ENCODE measurements around the gene ABR. TPM values are rescaled to one million over a fixed set of nuclear protein-coding genes. Genes with fewer than 3 reads are reported as not detected.

The ABR gene
- total RNA-seq, 2 donors from 2014 or later = 80.7 to 82.7 TPM

GRCh38 chr17:1090465-1091189 lies 89.2 kb downstream of the ABR start:
- 53% methylated on average over 19 of the region's 19 CpGs for WGBS
- Histone ChIP-seq H3K36me3 (no peaks in the 10 kb centered on the region), H3K27me3 (replicated peaks; ENCODE audit: insufficient read depth) (no peaks in the 10 kb centered on the region), H3K9me3 (no peaks in the 10 kb centered on the region), H3K4me1 (replicated peaks) (peaks cover 24% of the 10 kb centered on the region), H3K4me3 (peak overlapping the region; percentile 10 to 14), H3K27ac (peak overlapping the region; percentile 89)
- TF ChIP-seq CTCF (IDR thresholded peaks at IDR 0.05) = no peak
- peak; percentile 54 for DNase-seq (ENCODE audit: low spot score)
- intact Hi-C loops (cut with DNase I) = no loop called here

DNA sequence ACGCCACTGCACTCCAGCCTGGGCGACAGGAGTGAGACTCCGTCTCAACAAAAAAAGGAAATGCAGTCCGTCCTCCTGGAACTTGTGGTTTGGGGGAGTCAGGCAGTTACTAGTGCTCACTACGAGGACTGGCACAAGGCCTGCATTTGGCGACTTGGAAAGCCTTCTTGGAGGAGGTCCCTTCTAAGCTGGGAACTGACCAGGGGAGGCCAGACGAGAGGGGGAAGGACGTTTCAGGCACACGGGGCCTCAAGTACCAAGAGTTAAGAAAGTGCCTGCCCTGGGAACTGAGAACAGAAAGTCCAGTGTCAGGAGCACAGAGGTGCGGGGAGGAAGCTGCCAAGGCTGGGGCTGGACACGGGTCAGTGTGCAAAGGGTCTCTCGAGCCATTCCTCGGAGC lies 89.9 kb downstream of the ABR start:
- no peaks in the 10 kb centered on the region for H3K36me3 ChIP-seq
- peak overlapping the region; percentile 89 for H3K27ac ChIP-seq
- TF ChIP-seq POLR2A (IDR thresholded peaks at IDR 0.05) = no peak
- no peak for TF ChIP-seq POLR2AphosphoS5 (IDR thresholded peaks at IDR 0.05)
- no peak for TF ChIP-seq CTCF (IDR thresholded peaks at IDR 0.05)
- H3K9me3 ChIP-seq = no peaks in the 10 kb centered on the region
- 20% methylated on average over 13 of the region's 13 CpGs for WGBS
- no peaks in the 10 kb centered on the region for H3K27me3 ChIP-seq (replicated peaks; ENCODE audit: insufficient read depth)
- H3K4me3 ChIP-seq = peak overlapping the region in 1 of 2 donors; percentile 14
- intact Hi-C loops (cut with DNase I) = no loop called here
- peaks cover 22% of the 10 kb centered on the region for H3K4me1 ChIP-seq (replicated peaks)
- DNase-seq (ENCODE audit: low spot score) = peak; percentile 49

GRCh38 chr17:1087381-1088241 lies 92.2 kb downstream of the ABR start:
- no peaks in the 10 kb centered on the region for H3K36me3 ChIP-seq
- WGBS = 26% methylated on average over 35 of the region's 35 CpGs
- peak; percentile 75 for TF ChIP-seq POLR2AphosphoS5 (IDR thresholded peaks at IDR 0.05)
- no peak for TF ChIP-seq CTCF (IDR thresholded peaks at IDR 0.05)
- TF ChIP-seq POLR2A (IDR thresholded peaks at IDR 0.05) = peak; percentile 12
- peak overlapping the region; percentile 89 for H3K27ac ChIP-seq
- no peaks in the 10 kb centered on the region for H3K9me3 ChIP-seq
- DNase-seq (ENCODE audit: low spot score) = peak; percentile 89
- no peak overlapping the region for H3K4me3 ChIP-seq
- intact Hi-C loops (cut with DNase I) = no loop called here
- H3K4me1 ChIP-seq (replicated peaks) = peaks cover 22% of the 10 kb centered on the region
- no peaks in the 10 kb centered on the region for H3K27me3 ChIP-seq (replicated peaks; ENCODE audit: insufficient read depth)

GRCh38 chr17:1083451-1084187 lies 96.2 kb downstream of the ABR start:
- intact Hi-C loops (cut with DNase I) = no loop called here
- no peaks in the 10 kb centered on the region for H3K36me3 ChIP-seq

More at GRCh38 chr17:1083451-1084187, 96.2 kb downstream of the ABR start:
- Histone ChIP-seq H3K27ac (peak overlapping the region; percentile 54 to 72), H3K4me3 (no peak overlapping the region), H3K27me3 (replicated peaks; ENCODE audit: insufficient read depth) (no peaks in the 10 kb centered on the region), H3K9me3 (no peaks in the 10 kb centered on the region), H3K4me1 (replicated peaks) (peaks cover 17% of the 10 kb centered on the region)
- TF ChIP-seq CTCF (IDR thresholded peaks at IDR 0.05) (no peak), POLR2AphosphoS5 (IDR thresholded peaks at IDR 0.05) (peak; percentile 72)
- WGBS = 40% methylated on average over 19 of the region's 19 CpGs
- DNase-seq (ENCODE audit: low spot score) = peak; percentile 73

All from prostate gland (tissue), 2 donors.